ENCODE measurements around the gene TMSB10.

Gene TMSB10

DNA sequence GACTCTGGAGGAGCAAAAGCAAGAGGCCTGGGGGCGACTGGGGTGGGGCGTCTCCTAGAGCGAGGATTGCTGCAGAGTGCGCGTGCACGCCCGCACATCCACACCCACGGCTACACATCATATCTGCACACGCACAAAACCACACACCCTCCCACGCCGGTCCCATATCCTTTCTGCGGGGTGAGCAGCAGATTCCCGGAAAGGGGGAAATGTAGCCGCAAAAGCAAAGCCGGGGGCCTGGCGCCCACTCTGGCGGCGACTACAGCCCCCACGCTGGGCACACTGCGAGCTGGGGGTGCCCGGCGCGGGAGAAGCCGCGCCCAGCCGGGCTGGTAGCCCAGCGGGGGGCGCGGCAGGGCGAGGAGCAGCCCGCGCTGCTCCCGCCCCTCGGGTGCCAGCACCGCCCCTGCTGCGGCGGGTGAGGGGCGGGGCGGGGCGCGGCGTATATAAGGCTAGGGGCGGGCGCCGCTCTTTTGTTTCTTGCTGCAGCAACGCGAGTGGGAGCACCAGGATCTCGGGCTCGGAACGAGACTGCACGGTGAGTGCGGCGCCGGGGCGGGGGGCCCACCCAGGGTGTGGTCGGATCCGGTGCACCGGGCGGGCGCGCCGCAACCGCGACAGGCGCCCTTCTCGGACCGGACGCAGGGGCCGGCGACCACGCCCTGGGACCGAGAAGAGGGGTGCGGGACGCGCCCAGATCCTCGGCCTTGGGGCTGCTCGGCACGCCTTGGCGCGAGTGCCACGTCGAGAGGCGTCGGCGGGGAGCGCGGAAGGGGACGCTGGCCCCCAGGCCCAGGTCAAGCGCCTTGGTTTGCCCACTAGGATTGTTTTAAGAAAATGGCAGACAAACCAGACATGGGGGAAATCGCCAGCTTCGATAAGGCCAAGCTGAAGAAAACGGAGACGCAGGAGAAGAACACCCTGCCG lies at the start of gene TMSB10:
TMSB10 (plus strand) TSS at position 476 of the 927 bp plus-strand sequence.
- peak within 1 kb of the TSS; percentile 79 to 98 for H3K4me3 ChIP-seq
- peak; percentile 81 to 92 for DNase-seq
- intact Hi-C loops (cut with DNase I; ENCODE audit: low total_unique reads), result no loop called here
- no peaks in the 10 kb centered on the region for H3K9me3 ChIP-seq
- peaks cover 0 to 6% (median 6%) of the 10 kb centered on the region in 3 donors for H3K36me3 ChIP-seq
- H3K27me3 ChIP-seq, result no peaks in the 10 kb centered on the region
- peak within 1 kb of the TSS; percentile 85 to 90 for H3K27ac ChIP-seq
- TF ChIP-seq, protein P1, sequence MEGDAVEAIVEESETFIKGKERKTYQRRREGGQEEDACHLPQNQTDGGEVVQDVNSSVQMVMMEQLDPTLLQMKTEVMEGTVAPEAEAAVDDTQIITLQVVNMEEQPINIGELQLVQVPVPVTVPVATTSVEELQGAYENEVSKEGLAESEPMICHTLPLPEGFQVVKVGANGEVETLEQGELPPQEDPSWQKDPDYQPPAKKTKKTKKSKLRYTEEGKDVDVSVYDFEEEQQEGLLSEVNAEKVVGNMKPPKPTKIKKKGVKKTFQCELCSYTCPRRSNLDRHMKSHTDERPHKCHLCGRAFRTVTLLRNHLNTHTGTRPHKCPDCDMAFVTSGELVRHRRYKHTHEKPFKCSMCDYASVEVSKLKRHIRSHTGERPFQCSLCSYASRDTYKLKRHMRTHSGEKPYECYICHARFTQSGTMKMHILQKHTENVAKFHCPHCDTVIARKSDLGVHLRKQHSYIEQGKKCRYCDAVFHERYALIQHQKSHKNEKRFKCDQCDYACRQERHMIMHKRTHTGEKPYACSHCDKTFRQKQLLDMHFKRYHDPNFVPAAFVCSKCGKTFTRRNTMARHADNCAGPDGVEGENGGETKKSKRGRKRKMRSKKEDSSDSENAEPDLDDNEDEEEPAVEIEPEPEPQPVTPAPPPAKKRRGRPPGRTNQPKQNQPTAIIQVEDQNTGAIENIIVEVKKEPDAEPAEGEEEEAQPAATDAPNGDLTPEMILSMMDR (IDR thresholded peaks at IDR 0.05), result no peak
- peaks cover 0 to 11% (median 5%) of the 10 kb centered on the region in 4 donors for H3K4me1 ChIP-seq

DNA sequence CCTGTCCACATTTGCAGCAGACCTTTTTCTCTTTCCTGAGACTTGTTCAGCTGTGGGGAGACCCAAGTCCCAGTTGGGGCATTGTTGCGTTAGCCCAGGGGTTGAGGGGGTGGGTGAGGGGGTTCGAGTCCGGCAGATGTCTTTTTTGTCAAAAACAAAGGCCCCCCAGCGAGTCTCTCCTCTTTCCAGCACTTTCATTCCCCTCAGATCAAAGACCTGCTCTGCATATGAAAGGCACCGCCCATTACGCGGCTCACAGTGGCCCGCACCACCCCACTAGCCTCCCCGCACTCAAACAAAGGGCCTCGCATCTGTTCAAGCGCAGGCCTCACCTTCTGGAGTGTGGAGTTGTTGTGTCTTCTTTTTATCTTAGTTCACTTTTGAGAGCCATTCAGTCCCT lies 49.7 kb upstream of the TMSB10 start:
- H3K4me1 ChIP-seq, result no peaks in the 10 kb centered on the region
- H3K36me3 ChIP-seq, result no peaks in the 10 kb centered on the region
- intact Hi-C loops (cut with DNase I; ENCODE audit: low total_unique reads), result no loop called here
- H3K27me3 ChIP-seq, result peaks cover 0 to 2% of the 10 kb centered on the region in 2 donors
- DNase-seq, result no peak
- no peak overlapping the region for H3K27ac ChIP-seq
- no peak overlapping the region for H3K4me3 ChIP-seq
- H3K9me3 ChIP-seq, result no peaks in the 10 kb centered on the region
- TF ChIP-seq, protein P1 (IDR thresholded peaks at IDR 0.05), result no peak

DNA sequence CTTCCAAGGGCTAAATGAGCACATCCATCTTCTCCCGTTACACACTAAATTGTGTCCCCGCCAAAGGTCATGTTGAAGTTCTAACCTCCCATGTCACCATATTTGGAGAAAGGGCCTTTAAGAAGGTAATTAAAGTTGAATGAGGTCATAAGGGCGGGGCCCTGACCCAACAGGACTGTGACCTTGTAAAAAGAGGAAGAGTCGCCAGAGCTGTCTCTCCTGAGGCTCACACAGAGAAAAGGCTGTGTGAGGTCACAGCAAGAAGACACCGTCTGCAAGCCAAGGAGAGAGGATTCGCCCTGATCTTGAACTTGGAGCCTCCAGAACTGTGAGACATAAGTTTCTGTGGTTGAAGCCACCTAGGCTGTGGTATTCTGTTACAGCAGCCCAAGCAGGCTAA lies 48.7 kb upstream of the TMSB10 start:
- no peaks in the 10 kb centered on the region for H3K4me1 ChIP-seq
- TF ChIP-seq, protein P1 (IDR thresholded peaks at IDR 0.05), result no peak
- no peak overlapping the region for H3K4me3 ChIP-seq
- intact Hi-C loops (cut with DNase I; ENCODE audit: low total_unique reads), result no loop called here
- H3K27me3 ChIP-seq, result peaks cover 0 to 2% of the 10 kb centered on the region in 2 donors
- no peak overlapping the region for H3K27ac ChIP-seq
- no peak for DNase-seq
- H3K36me3 ChIP-seq, result no peaks in the 10 kb centered on the region
- no peaks in the 10 kb centered on the region for H3K9me3 ChIP-seq

DNA sequence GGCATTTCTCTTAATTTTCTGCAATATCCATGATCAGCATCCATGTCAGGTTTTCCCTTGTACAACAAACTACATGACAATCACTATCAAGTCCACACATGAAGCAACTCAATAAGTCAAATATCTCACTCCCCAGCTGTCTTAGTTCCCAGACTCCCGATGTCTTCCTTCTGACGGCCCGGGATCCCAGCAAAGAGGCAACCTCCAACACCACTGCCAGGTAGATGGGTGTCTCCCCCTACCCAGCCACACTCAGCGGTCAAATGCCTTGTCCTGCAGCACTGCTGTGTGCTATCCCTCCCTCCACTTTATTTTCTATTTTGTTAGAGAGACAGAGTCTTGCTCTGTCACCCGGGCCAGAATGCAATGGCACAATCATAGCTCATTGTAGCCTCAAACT lies 47.9 kb upstream of the TMSB10 start:
- Histone ChIP-seq H3K27me3 (peaks cover 0 to 3% of the 10 kb centered on the region in 2 donors), H3K9me3 (no peaks in the 10 kb centered on the region), H3K4me3 (no peak overlapping the region), H3K36me3 (no peaks in the 10 kb centered on the region), H3K4me1 (no peaks in the 10 kb centered on the region), H3K27ac (no peak overlapping the region)
- TF ChIP-seq, protein P1 (IDR thresholded peaks at IDR 0.05), result no peak
- intact Hi-C loops (cut with DNase I; ENCODE audit: low total_unique reads), result no loop called here
- DNase-seq, result no peak

DNA sequence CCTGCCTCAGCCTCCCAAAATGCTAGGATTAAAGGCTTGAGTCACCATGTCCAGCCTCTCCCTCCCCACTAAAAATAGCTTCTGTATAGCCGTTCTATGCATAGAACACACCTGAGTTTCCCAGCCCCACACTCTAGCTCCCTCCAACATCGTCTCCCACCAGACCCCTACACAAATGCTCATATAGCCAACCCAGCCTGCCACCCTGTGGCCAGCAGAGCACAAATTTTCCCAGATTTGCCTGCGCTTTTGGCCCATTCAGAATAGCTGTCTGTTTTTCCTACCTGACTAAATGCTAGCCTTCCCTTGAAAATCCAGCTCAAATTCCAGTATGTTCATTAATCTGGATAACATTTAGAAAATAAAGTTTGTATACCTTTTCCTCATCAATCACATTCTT lies 47.3 kb upstream of the TMSB10 start:
- intact Hi-C loops (cut with DNase I; ENCODE audit: low total_unique reads), result no loop called here
- Histone ChIP-seq H3K27ac (no peak overlapping the region), H3K9me3 (no peaks in the 10 kb centered on the region), H3K36me3 (no peaks in the 10 kb centered on the region), H3K4me3 (no peak overlapping the region), H3K4me1 (no peaks in the 10 kb centered on the region), H3K27me3 (peaks cover 0 to 3% of the 10 kb centered on the region in 2 donors)
- TF ChIP-seq, protein P1 (IDR thresholded peaks at IDR 0.05), result no peak
- DNase-seq, result no peak
